ENCODE measurements around the gene CAPNS1.

- no peak for TF ChIP-seq FOXM1 (IDR thresholded peaks at IDR 0.05; ENCODE audit: borderline replicate concordance)
- TF ChIP-seq CTBP1 (IDR thresholded peaks at IDR 0.05; ENCODE audit: borderline replicate concordance), result no peak
- TF ChIP-seq SUZ12 (IDR thresholded peaks at IDR 0.05), result no peak
- no peak for TF ChIP-seq FOXK2 (IDR thresholded peaks at IDR 0.05)
- 0 out of 2 replicates have a peak, but pooled peaks have one; percentile 26 for TF ChIP-seq HDGF (IDR thresholded peaks at IDR 0.05; ENCODE audit: borderline replicate concordance)
- TF ChIP-seq SP1 (IDR thresholded peaks at IDR 0.05), result no peak
- no peak for TF ChIP-seq FOXA1 (IDR thresholded peaks at IDR 0.05)
- TF ChIP-seq ZNF384 (IDR thresholded peaks at IDR 0.05), result no peak
- no peak for TF ChIP-seq ELF4 (IDR thresholded peaks at IDR 0.05)
- TF ChIP-seq PKNOX1 (IDR thresholded peaks at IDR 0.05), result no peak; the same call in 1 of the 2 replicates
Measured at GRCh38 chr19:36141039-36141927, 1.4 kb downstream of the CAPNS1 start.
